Loucy (cell line): ENCODE results near the gene ETNPPL.

Experiments
- EZH2phosphoT487 ChIP-seq: fragments of 200-600 bp; IDR thresholded peaks from 2 replicates; pipeline ENCODE4 v1.6.1; 2018; ENCODE audit warnings: antibody characterized with exemption, mild to moderate bottlenecking, moderate library complexity, borderline replicate concordance
- TF ChIP-seq, protein P1 (sequence below): fragments of 200-600 bp; sonication (generic); conservative IDR thresholded peaks from 2 replicates; pipeline ENCODE4 v1.5.1; 2014; ENCODE audit warnings: mild to moderate bottlenecking, antibody characterized with exemption, low read length

DNA sequence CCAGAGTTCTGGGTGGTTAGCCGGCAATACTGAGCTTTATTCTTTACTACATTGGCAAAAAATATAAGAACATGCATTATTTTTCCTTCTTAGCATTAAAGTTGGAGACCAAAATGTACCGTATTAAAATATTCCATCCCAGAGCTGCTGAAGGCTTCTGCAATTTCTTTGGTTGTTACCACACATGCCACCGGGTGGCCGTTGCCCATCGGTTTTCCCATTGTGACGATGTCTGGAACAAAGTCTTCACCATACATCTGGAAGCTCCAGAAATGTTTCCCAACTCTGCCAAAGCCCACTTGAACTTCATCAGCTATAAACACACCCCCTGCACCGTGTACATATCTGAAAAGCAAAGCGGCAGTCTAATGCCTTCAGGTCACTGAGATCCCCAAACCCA, 13.7 kb downstream of the ETNPPL start:
- TF ChIP-seq, protein P1, sequence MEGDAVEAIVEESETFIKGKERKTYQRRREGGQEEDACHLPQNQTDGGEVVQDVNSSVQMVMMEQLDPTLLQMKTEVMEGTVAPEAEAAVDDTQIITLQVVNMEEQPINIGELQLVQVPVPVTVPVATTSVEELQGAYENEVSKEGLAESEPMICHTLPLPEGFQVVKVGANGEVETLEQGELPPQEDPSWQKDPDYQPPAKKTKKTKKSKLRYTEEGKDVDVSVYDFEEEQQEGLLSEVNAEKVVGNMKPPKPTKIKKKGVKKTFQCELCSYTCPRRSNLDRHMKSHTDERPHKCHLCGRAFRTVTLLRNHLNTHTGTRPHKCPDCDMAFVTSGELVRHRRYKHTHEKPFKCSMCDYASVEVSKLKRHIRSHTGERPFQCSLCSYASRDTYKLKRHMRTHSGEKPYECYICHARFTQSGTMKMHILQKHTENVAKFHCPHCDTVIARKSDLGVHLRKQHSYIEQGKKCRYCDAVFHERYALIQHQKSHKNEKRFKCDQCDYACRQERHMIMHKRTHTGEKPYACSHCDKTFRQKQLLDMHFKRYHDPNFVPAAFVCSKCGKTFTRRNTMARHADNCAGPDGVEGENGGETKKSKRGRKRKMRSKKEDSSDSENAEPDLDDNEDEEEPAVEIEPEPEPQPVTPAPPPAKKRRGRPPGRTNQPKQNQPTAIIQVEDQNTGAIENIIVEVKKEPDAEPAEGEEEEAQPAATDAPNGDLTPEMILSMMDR: peak; percentile 39; the same call in 1 of the 2 replicates
- no peak for TF ChIP-seq EZH2phosphoT487
